Endothelial cell of umbilical vein (primary cell): ENCODE data around the gene AMER3.

ENCODE experiments used
- JUN ChIP-seq: IDR thresholded peaks from 2 replicates; pipeline ENCODE4 v1.6.1; 2011; ENCODE audit warnings: borderline replicate concordance, low read depth; ENCODE audit not compliant: insufficient read length, insufficient read depth
- POLR2A ChIP-seq: IDR thresholded peaks from 2 replicates; pipeline ENCODE4 v1.6.1; 2012; ENCODE audit warnings: low read depth, mild to moderate bottlenecking, control low read depth, low read length
- POLR2AphosphoS5 ChIP-seq: IDR thresholded peaks from 2 replicates; pipeline ENCODE4 v1.6.1; 2012; ENCODE audit warnings: low read depth, mild to moderate bottlenecking, control low read depth, low read length, moderate library complexity; ENCODE audit not compliant: insufficient read depth
- TF ChIP-seq, protein P1 (sequence below), 2 donors: IDR thresholded peaks; 1 replicate in 1 of 2; 2 replicates in 1 of 2; pipeline ENCODE4 v1.5.1; 2011; ENCODE audit warnings: low read length in 2 of 2, mild to moderate bottlenecking in 2 of 2, moderate library complexity in 2 of 2, control low read depth in 1 of 2, inconsistent platforms in 1 of 2, low read depth in 1 of 2; ENCODE audit not compliant: insufficient read depth in 1 of 2; ENCODE audit errors: extremely low read depth in 1 of 2
- TF ChIP-seq, protein P2 (sequence below): IDR thresholded peaks from 2 replicates; pipeline ENCODE4 v1.6.1; 2011; ENCODE audit not compliant: insufficient read depth, insufficient read length

DNA sequence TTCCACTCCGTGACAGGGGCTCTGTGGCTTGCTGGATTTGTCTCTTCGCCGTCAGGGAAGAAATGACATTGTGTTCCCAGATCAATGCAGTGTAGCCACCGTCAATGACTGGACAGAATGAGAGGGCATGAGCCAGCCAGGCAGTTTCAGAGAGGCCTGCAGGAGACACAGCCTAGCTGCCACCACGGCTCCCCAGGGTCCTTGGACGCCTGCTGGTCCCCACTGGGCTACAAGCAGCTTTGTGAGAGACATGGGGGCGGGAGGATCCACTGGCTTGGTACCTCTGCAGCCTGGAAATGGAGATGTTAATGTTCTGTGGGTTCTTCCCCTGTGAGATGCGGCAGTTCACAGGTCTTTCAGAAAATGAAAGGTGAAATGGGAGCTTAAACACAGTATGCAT, 12.1 kb upstream of the AMER3 start:
- TF ChIP-seq, protein P1, sequence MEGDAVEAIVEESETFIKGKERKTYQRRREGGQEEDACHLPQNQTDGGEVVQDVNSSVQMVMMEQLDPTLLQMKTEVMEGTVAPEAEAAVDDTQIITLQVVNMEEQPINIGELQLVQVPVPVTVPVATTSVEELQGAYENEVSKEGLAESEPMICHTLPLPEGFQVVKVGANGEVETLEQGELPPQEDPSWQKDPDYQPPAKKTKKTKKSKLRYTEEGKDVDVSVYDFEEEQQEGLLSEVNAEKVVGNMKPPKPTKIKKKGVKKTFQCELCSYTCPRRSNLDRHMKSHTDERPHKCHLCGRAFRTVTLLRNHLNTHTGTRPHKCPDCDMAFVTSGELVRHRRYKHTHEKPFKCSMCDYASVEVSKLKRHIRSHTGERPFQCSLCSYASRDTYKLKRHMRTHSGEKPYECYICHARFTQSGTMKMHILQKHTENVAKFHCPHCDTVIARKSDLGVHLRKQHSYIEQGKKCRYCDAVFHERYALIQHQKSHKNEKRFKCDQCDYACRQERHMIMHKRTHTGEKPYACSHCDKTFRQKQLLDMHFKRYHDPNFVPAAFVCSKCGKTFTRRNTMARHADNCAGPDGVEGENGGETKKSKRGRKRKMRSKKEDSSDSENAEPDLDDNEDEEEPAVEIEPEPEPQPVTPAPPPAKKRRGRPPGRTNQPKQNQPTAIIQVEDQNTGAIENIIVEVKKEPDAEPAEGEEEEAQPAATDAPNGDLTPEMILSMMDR (IDR thresholded peaks at IDR 0.05; ENCODE audit: extremely low read depth in 1 of 2, insufficient read depth in 1 of 2, low read depth in 1 of 2, low read length in 2 of 2): no peak
- TF ChIP-seq, protein P2, sequence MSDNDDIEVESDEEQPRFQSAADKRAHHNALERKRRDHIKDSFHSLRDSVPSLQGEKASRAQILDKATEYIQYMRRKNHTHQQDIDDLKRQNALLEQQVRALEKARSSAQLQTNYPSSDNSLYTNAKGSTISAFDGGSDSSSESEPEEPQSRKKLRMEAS: no peak
- no peak for TF ChIP-seq POLR2A
- no peak for TF ChIP-seq POLR2AphosphoS5
- no peak for TF ChIP-seq JUN
